H9 (cell line): Measurements from ENCODE around the gene SOX11. TPM values are rescaled to one million over a fixed set of nuclear protein-coding genes. Genes with fewer than 3 reads are reported as not detected.

Experiments used
- DNase-seq: peaks from one replicate; pipeline ENCODE4 v3.0.0-alpha.2; 2017
- H2AFZ ChIP-seq: one replicate; pipeline ENCODE4 v1.6.1; 2013; ENCODE audit warnings: mild to moderate bottlenecking, low read length, control low read depth, moderate library complexity
- H2AK5ac ChIP-seq: 2 replicates; pipeline ENCODE4 v1.6.1; 2013; ENCODE audit warnings: low read length, control low read depth, mixed read lengths; ENCODE audit not compliant: insufficient read length
- H2BK120ac ChIP-seq: one replicate; pipeline ENCODE4 v1.6.1; 2013; ENCODE audit warnings: low read depth, mild to moderate bottlenecking, low read length, control low read depth, inconsistent platforms; ENCODE audit not compliant: poor library complexity, severe bottlenecking
- H2BK12ac ChIP-seq: 2 replicates; pipeline ENCODE4 v1.6.1; 2013; ENCODE audit warnings: low read length, control low read depth, mixed read lengths, low read depth; ENCODE audit not compliant: insufficient read length
- H2BK15ac ChIP-seq: 2 replicates; pipeline ENCODE4 v1.6.1; 2013; ENCODE audit warnings: low read depth, low read length, control low read depth
- H2BK20ac ChIP-seq: one replicate; pipeline ENCODE4 v1.6.1; 2013; ENCODE audit warnings: low read depth, mild to moderate bottlenecking, low read length, control low read depth, inconsistent platforms; ENCODE audit not compliant: poor library complexity, severe bottlenecking
- H2BK5ac ChIP-seq: 2 replicates; pipeline ENCODE4 v1.6.1; 2013; ENCODE audit warnings: low read length, control low read depth, mixed read lengths; ENCODE audit not compliant: insufficient read length
- H3K14ac ChIP-seq: 2 replicates; pipeline ENCODE4 v1.6.1; 2013; ENCODE audit warnings: low read length, control low read depth; ENCODE audit not compliant: insufficient read depth
- H3K18ac ChIP-seq: 2 replicates; pipeline ENCODE4 v1.6.1; 2013; ENCODE audit warnings: low read depth, mild to moderate bottlenecking, mixed read lengths, low read length, control low read depth; ENCODE audit not compliant: insufficient read length
- H3K23ac ChIP-seq: 2 replicates; pipeline ENCODE4 v1.6.1; 2013; ENCODE audit warnings: low read length, control low read depth, mixed read lengths, low read depth; ENCODE audit not compliant: insufficient read length
- H3K23me2 ChIP-seq: 2 replicates; pipeline ENCODE4 v1.6.1; 2013; ENCODE audit warnings: low read depth, mild to moderate bottlenecking, mixed read lengths, low read length, control low read depth; ENCODE audit not compliant: insufficient read length, poor library complexity, severe bottlenecking
- H3K27ac ChIP-seq: 2 replicates; pipeline ENCODE4 v1.5.1; 2013; ENCODE audit warnings: low read length, control low read depth, mixed read lengths, low read depth; ENCODE audit not compliant: insufficient read length
- H3K27me3 ChIP-seq: 2 replicates; pipeline ENCODE4 v1.6.1; 2013; ENCODE audit warnings: low read length, control low read depth, inconsistent platforms; ENCODE audit not compliant: insufficient read depth
- H3K4ac ChIP-seq: 2 replicates; pipeline ENCODE4 v1.6.1; 2013; ENCODE audit warnings: low read depth, mild to moderate bottlenecking, control low read depth, inconsistent platforms, low read length, moderate library complexity
- H3K4me1 ChIP-seq: 2 replicates; pipeline ENCODE4 v1.6.1; 2013; ENCODE audit warnings: low read length, control low read depth, inconsistent platforms; ENCODE audit not compliant: insufficient read depth
- H3K4me2 ChIP-seq: 2 replicates; pipeline ENCODE4 v1.6.1; 2013; ENCODE audit warnings: low read length, control low read depth, mixed read lengths; ENCODE audit not compliant: insufficient read length, insufficient read depth
- H3K56ac ChIP-seq: 2 replicates; pipeline ENCODE4 v1.6.1; 2013; ENCODE audit warnings: low read depth, mild to moderate bottlenecking, mixed read lengths, low read length, control low read depth; ENCODE audit not compliant: insufficient read length
- H3K79me1 ChIP-seq: 2 replicates; pipeline ENCODE4 v1.6.1; 2013; ENCODE audit warnings: low read depth, mild to moderate bottlenecking, moderate library complexity, low read length, control low read depth, inconsistent platforms; ENCODE audit not compliant: insufficient read depth, poor library complexity, severe bottlenecking
- H3K79me2 ChIP-seq: 2 replicates; pipeline ENCODE4 v1.6.1; 2013; ENCODE audit warnings: low read length, control low read depth, inconsistent platforms; ENCODE audit not compliant: insufficient read depth
- H3K9ac ChIP-seq: 2 replicates; pipeline ENCODE4 v1.6.1; 2013; ENCODE audit warnings: low read length, control low read depth, mixed read lengths; ENCODE audit not compliant: insufficient read length; ENCODE audit errors: extremely low read depth
- H3K9me3 ChIP-seq: one replicate; pipeline ENCODE4 v1.6.1; 2013; ENCODE audit warnings: low read depth, low read length, inconsistent platforms; ENCODE audit not compliant: control insufficient read depth
- H3T11ph ChIP-seq: one replicate; pipeline ENCODE4 v1.6.1; 2013; ENCODE audit warnings: mild to moderate bottlenecking, low read length, control low read depth, inconsistent platforms
- H4K20me1 ChIP-seq: one replicate; pipeline ENCODE4 v1.6.1; 2013; ENCODE audit not compliant: control insufficient read depth, insufficient read length, insufficient read depth
- H4K5ac ChIP-seq: 2 replicates; pipeline ENCODE4 v1.6.1; 2013; ENCODE audit warnings: low read depth, mild to moderate bottlenecking, mixed read lengths, low read length, control low read depth; ENCODE audit not compliant: insufficient read length
- H4K8ac ChIP-seq: replicated peaks from 2 replicates; pipeline ENCODE4 v1.6.1; 2013; ENCODE audit warnings: low read length, control low read depth, mixed read lengths, low read depth; ENCODE audit not compliant: insufficient read length
- H4K91ac ChIP-seq: 2 replicates; pipeline ENCODE4 v1.6.1; 2013; ENCODE audit warnings: low read depth, mild to moderate bottlenecking, moderate library complexity, mixed read lengths, low read length, control low read depth; ENCODE audit not compliant: insufficient read length
- H3K27ac Mint-ChIP-seq, 3 experiments: 2 replicates in 2 of 3; 3 replicates in 1 of 3; pipeline ENCODE4 v1.8.0; 2020 to 2021; ENCODE audit warnings: mixed read lengths in 3 of 3, mild to moderate bottlenecking in 1 of 3, moderate library complexity in 1 of 3
- H3K27me3 Mint-ChIP-seq: 2 replicates; pipeline ENCODE4 v1.8.0; 2021; ENCODE audit warnings: low read depth, mild to moderate bottlenecking, moderate library complexity, mixed read lengths
- H3K36me3 Mint-ChIP-seq, 3 experiments: 2 replicates in 2 of 3; 3 replicates in 1 of 3; pipeline ENCODE4 v1.8.0; 2020 to 2021; ENCODE audit warnings: low read depth in 3 of 3, mixed read lengths in 3 of 3; ENCODE audit not compliant: insufficient read depth in 1 of 3
- H3K4me1 Mint-ChIP-seq, 2 experiments: 2 replicates each; pipeline ENCODE4 v1.8.0; 2020; ENCODE audit warnings: mixed read lengths in 2 of 2
- H3K4me3 Mint-ChIP-seq, 2 experiments: 2 replicates in 1 of 2; 3 replicates in 1 of 2; pipeline ENCODE4 v1.8.0; 2020 to 2021; ENCODE audit warnings: mild to moderate bottlenecking in 2 of 2, mixed read lengths in 2 of 2, moderate library complexity in 1 of 2
- H3K9me3 Mint-ChIP-seq, 2 experiments: 2 replicates in 1 of 2; 3 replicates in 1 of 2; pipeline ENCODE4 v1.8.0; 2020; ENCODE audit warnings: mild to moderate bottlenecking in 2 of 2, mixed read lengths in 2 of 2, moderate library complexity in 1 of 2
- WGBS: extraction: QIAGEN DNeasy Blood & Tissue Kit; methylation state at CpG from one replicate; pipeline ENCODE4 v1.1.7; 2013; ENCODE audit warnings: missing lambda C conversion rate, low lambda C conversion rate, mixed read lengths; ENCODE audit not compliant: insufficient read length; ENCODE audit errors: extremely low coverage; 5-methylcytosine and 5-hydroxymethylcytosine counted together
- total RNA-seq: library from RNA; stranded (reverse); gene quantifications from 2 replicates; pipeline ENCODE4 v1.2.1, GENCODE V29; 2021
- TF ChIP-seq, protein P1 (sequence below): fragments of 200-600 bp; sonication (generic); conservative IDR thresholded peaks from 3 replicates; pipeline ENCODE4 v1.8.0; 2021; ENCODE audit warnings: antibody characterized with exemption, mild to moderate bottlenecking

The SOX11 gene
- total RNA-seq, 1 experiment from 2014 or later = 43.8 TPM

DNA sequence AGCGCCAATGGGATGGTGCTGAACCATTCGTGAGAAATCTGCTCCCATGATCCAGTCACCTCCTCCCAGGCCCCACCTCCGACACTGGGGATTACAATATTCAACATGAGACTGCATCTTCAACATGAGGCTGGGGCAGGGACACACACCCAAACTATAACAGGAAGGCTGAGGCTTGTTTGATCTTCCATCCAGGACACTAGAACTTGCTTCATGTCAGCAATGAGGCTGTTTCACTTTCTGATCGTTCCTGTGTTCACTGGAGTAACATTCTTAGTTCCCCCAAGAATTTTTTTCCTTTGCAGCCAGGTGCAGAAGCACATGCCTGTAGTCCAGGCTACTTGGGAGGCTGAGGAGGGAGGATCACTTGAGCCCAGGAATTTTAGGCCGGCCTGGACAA, 30.8 kb upstream of the SOX11 start:
- peaks cover 2 to 6% of the 10 kb centered on the region in 2 experiments; a peak in 3 of 4 replicates for H3K4me1 Mint-ChIP-seq
- Histone ChIP-seq H2BK5ac (no peak overlapping the region), H3T11ph (no peak overlapping the region), H3K4me2 (no peak overlapping the region), H3K9me3 (no peaks in the 10 kb centered on the region), H3K18ac (no peak overlapping the region), H2BK12ac (no peak overlapping the region), H3K4ac (no peak overlapping the region), H2AFZ (no peak overlapping the region), H3K27me3 (no peaks in the 10 kb centered on the region), H2BK20ac (no peak overlapping the region), H3K14ac (no peak overlapping the region), H2BK15ac (no peak overlapping the region), H3K23me2 (no peaks in the 10 kb centered on the region), H3K56ac (no peak overlapping the region), H2AK5ac (no peak overlapping the region), H4K8ac (no peak overlapping the region), H3K9ac (no peak overlapping the region), H4K5ac (no peak overlapping the region), H3K4me1 (no peaks in the 10 kb centered on the region; the same call in 1 of the 2 replicates), H3K23ac (no peak overlapping the region), H4K20me1 (no peaks in the 10 kb centered on the region), H3K27ac (no peak overlapping the region), H2BK120ac (no peak overlapping the region), H3K79me1 (no peaks in the 10 kb centered on the region), H4K91ac (no peak overlapping the region), H3K79me2 (no peaks in the 10 kb centered on the region)
- no peak for DNase-seq
- no peak overlapping the region for H3K4me3 Mint-ChIP-seq
- TF ChIP-seq, protein P1, sequence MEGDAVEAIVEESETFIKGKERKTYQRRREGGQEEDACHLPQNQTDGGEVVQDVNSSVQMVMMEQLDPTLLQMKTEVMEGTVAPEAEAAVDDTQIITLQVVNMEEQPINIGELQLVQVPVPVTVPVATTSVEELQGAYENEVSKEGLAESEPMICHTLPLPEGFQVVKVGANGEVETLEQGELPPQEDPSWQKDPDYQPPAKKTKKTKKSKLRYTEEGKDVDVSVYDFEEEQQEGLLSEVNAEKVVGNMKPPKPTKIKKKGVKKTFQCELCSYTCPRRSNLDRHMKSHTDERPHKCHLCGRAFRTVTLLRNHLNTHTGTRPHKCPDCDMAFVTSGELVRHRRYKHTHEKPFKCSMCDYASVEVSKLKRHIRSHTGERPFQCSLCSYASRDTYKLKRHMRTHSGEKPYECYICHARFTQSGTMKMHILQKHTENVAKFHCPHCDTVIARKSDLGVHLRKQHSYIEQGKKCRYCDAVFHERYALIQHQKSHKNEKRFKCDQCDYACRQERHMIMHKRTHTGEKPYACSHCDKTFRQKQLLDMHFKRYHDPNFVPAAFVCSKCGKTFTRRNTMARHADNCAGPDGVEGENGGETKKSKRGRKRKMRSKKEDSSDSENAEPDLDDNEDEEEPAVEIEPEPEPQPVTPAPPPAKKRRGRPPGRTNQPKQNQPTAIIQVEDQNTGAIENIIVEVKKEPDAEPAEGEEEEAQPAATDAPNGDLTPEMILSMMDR = no peak
- peaks cover 12% of the 10 kb centered on the region in 2 experiments; a peak in 4 of 5 replicates for H3K9me3 Mint-ChIP-seq
- H3K27ac Mint-ChIP-seq = no peak overlapping the region
- H3K36me3 Mint-ChIP-seq = peaks cover 0 to 18% (median 0%) of the 10 kb centered on the region in 3 experiments; a peak in 4 of 7 replicates
- peaks cover 4% of the 10 kb centered on the region; the same call in 1 of the 2 replicates for H3K27me3 Mint-ChIP-seq
- WGBS = no CpG with 5 or more reads among the region's 5 CpGs
